ENCODE results near the gene AP2A1.

Gene AP2A1

DNA sequence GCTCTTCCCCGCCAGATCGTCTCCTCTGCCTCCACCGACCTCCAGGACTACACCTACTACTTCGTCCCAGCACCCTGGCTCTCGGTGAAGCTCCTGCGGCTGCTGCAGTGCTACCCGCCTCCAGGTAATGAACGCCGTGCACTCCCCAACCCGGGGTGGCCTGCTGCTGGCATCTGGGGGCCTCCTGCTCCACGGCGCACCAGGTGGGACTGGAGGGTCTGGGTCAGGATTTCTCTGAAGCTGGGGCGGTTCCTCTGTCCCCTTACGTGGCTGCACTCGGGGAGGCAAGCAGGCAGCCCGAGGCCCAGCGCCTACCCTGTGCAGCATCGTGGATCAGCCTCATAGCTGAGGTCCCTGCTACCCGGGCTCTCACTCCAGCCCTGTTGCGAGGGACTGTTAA lies 28.8 kb downstream of the AP2A1 start:
- DNase-seq = no peak

DNA sequence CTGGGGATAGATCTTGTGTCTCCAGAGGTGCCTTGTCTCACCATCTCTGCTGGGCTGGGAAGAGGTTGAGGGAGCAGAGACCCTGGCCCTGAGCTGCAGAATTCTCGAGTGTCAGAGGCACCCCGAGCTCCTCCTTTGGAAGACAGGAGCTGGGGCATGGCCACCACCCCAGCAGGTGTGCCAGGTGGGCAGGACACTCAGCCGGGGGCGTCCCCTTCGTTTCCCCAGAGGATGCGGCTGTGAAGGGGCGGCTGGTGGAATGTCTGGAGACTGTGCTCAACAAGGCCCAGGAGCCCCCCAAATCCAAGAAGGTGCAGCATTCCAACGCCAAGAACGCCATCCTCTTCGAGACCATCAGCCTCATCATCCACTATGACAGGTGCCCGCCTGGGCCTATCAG lies 31.8 kb downstream of the AP2A1 start:
- DNase-seq = no peak

DNA sequence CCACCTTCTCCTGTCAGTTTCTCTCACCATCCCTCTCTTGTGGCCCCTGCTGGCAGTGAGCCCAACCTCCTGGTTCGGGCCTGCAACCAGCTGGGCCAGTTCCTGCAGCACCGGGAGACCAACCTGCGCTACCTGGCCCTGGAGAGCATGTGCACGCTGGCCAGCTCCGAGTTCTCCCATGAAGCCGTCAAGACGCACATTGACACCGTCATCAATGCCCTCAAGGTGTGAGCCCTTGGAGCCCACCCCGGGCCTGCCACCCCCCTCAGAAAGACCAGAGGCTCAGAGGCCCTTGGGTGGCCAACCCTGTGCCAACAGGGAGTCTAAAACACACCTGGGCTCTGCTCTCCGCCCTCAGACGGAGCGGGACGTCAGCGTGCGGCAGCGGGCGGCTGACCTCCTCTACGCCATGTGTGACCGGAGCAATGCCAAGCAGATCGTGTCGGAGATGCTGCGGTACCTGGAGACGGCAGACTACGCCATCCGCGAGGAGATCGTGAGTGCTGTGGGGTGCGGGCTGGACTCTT lies 32.5 kb downstream of the AP2A1 start:
- no peak for DNase-seq

DNA sequence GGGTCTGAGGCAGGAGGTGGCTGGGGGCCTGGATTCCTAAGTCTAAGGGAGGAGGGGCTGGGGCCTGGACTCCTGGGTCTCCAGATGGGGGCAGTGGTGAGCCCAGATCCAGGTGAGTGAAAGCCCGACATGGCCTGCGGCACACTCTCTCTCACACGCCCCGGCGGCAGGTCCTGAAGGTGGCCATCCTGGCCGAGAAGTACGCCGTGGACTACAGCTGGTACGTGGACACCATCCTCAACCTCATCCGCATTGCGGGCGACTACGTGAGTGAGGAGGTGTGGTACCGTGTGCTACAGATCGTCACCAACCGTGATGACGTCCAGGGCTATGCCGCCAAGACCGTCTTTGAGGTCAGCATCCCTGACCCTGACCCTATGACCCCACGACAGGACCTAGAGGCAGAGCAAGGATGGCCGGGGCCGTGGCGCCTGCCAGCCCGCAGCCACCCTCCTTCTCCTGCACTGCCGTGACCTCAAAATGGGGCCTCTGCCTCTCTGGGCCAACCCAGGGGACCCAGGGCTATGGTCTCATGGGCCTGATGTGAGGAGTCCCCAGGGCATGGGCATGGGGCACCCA lies 33.1 kb downstream of the AP2A1 start:
- DNase-seq = peak; percentile 27

DNA sequence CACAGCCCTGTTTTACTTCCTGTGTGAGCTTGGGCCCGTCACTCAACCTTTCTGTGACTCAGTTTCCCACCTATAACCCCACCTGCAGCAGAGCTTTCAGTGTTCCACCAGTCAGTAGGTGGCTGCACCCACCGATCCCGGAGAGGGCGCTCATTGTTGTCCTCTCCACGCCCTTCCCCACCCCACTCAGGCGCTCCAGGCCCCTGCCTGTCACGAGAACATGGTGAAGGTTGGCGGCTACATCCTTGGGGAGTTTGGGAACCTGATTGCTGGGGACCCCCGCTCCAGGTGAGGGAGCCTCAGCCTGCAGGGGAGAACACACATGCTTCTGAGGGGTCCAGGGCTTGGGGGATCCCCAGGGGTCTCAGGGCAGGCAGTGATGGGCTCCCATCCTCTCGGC lies 34.0 kb downstream of the AP2A1 start:
- no peak for DNase-seq

DNA sequence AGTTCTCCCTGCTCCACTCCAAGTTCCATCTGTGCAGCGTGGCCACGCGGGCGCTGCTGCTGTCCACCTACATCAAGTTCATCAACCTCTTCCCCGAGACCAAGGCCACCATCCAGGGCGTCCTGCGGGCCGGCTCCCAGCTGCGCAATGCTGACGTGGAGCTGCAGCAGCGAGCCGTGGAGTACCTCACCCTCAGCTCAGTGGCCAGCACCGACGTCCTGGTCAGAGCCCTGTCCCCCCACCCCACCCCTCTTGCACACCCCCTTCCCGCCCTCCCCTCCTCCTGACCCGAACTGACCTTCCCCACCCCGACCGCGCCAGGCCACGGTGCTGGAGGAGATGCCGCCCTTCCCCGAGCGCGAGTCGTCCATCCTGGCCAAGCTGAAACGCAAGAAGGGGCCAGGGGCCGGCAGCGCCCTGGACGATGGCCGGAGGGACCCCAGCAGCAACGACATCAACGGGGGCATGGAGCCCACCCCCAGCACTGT lies 34.6 kb downstream of the AP2A1 start:
- no peak for DNase-seq

DNA sequence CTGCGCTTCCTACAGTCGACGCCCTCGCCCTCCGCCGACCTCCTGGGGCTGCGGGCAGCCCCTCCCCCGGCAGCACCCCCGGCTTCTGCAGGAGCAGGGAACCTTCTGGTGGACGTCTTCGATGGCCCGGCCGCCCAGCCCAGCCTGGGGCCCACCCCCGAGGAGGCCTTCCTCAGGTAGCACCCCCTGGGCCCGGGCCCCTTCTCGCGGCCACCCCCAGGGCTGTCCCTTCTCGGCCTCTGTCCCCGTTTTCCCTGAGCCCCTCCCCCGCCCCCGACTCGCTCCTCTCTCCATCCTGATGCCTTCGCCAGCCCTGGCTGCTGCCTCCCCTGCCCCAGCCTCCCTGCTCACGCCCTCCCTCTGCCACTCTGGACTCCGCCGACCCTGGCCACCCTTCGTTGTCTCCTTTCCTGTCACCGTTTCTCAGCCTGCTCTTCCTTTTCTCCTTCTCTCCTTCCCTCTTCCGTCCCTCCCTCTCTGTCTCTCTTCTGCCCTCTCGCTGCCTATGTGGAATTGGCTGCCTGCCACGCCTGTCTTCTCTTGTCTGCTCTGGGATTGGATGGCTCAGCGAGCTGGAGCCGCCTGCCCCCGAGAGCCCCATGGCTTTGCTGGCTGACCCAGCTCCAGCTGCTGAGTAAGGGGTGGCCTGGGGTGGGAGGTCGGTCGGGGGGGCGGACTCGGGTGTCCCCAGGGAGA lies 35.3 kb downstream of the AP2A1 start:
- DNase-seq = no peak

DNA sequence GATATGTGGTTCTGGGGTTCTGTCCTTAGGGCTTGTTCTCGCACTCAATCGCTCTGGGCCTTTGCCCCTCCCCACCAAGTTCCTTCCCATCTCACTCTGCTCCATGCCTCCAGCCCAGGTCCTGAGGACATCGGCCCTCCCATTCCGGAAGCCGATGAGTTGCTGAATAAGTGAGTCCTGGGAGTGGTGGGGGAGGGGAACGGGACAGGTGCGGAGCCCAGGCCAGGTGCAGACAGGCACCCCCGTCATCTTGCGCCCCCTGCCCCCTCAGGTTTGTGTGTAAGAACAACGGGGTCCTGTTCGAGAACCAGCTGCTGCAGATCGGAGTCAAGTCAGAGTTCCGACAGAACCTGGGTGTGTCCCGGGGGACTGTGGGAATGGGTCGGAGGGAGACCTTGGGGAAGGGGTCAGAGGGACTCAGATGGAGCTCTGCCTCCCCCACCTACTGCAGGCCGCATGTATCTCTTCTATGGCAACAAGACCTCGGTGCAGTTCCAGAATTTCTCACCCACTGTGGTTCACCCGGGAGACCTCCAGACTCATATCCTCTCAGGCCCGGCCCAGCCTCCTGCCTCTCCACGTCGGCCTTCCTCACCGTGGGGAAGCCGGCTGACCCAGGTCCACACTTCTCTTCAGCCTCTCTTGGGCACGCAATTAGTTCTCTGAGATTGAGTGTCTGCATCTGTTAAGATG lies 36.2 kb downstream of the AP2A1 start:
- DNase-seq = no peak

DNA sequence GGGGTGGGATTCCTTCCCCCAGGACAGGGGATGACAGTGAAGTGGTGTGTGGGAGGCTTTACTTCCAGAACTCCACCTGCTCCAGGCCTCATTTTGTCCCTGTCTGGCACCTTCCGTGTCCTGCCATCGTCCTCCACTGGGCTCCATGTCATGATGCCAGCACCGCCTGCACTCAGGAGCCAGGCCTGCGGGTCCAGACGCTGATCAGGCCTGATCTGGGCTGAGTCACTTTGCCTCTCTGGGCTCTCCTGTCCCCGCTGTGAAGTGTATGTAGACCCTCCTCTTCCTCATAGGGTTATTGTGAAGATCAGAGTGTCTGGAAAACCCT lies 36.7 kb downstream of the AP2A1 start:
- no peak for DNase-seq

DNA sequence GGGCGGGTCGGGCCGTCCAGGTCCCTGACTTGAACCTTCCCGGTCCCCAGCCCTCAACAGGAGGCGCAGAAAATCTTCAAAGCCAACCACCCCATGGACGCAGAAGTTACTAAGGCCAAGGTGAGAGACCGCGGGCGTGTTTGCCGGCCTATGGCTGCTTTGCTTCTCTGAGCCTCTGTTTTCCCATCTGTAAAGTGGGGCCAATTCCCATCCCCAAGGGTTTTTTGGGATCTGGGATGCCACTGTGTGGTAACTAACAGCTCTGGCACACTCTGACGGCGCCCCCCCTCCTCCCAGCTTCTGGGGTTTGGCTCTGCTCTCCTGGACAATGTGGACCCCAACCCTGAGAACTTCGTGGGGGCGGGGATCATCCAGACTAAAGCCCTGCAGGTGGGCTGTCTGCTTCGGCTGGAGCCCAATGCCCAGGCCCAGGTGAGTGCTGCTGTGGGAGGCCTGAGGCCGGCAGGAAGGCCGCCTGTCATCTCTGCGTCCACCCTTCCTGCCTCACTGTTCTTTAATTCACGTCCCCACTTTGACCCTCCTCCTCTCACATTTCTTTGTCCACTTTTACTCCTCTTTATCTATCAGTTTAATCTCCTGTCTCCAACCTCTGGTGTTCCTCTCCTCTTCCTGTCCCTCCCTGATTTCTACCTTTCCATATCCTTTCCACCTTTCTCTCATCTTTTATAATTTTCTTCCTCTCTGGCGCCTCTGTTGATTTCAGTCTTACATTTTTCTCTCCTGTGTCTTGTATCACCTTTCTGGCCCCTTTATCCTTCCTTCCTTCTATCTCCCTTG lies 39.2 kb downstream of the AP2A1 start:
- DNase-seq = no peak

DNA sequence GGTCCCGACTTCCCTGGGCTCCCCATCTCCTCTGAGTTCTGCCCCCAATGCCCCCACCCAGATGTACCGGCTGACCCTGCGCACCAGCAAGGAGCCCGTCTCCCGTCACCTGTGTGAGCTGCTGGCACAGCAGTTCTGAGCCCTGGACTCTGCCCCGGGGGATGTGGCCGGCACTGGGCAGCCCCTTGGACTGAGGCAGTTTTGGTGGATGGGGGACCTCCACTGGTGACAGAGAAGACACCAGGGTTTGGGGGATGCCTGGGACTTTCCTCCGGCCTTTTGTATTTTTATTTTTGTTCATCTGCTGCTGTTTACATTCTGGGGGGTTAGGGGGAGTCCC lies 39.8 kb downstream of the AP2A1 start:
- DNase-seq = no peak

DNA sequence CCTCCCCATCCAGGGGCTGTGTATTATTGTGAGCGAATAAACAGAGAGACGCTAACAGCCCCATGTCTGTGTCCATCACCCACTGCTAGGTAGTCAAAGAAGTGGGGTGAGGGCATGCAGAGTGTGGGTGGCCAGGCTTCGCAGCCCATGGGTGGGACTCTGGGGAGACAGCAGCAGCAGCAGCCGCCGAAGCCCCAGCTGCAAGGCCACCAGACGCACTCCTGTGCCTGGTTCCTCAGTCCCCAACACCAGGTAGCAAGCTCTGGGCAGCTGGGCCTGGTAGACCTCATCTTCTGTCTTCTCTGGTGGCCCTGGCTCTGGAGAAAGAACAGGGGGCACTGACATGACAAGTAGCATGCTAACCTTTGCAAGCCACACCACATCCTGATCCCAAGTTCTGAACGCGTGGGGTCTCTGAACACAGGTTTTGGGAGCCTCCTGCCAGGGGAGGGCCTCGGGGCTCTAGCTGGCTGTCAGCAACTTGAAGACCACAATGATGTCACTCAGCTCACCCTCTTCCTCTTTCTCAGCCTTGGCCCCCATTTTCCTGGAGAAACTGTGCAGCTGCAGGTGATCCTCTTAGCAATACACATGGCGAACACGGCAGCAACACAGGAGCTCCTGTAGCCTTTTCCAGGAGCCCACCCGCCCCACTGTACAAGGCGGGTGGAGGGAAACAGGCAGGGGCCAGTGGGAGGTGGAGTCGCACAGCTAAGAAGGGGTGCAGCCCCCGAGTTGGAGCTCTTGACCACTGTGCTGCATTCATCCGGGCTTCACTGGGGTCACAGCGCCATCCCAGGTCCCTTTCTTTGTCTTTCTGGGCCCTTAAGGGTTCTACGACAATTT lies 40.5 kb downstream of the AP2A1 start:
- DNase-seq = no peak

DNA sequence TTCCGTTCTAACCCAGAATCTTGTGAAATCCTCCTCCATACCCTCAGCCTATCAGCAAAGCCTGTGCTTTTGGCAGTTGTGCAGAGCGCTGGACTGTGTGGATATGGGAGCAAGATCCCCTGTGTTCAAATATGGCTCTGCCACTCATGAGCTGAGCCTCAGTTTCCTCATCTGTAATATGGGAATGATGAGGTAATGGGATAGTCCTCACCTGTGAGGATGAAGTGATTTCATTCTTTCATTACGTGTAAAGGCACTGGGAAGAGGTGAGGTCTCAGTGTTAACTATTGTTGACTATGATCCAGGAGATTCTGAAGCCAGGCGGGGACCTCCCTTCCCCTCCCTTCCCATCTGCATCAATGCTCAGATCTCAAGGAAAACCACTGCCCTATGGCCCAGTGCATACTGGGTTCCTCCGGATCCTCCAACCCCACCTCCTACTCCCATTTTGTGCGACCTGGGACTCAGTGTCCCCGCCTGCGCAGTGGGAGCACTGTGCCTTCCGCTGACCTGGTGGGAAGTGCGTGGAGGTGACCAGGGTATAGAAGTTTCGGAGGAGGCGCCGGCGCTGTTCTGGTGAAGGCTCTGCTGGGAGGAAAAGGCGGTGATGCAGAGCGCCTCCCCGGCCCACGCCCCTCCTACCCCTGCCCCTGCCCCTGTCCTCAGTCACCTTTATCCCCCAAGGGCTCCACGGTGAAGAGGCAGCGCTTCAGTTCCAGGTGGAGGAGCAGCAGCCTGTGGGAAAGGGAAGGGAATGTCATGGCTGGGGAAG lies 41.3 kb downstream of the AP2A1 start:
- DNase-seq = no peak

DNA sequence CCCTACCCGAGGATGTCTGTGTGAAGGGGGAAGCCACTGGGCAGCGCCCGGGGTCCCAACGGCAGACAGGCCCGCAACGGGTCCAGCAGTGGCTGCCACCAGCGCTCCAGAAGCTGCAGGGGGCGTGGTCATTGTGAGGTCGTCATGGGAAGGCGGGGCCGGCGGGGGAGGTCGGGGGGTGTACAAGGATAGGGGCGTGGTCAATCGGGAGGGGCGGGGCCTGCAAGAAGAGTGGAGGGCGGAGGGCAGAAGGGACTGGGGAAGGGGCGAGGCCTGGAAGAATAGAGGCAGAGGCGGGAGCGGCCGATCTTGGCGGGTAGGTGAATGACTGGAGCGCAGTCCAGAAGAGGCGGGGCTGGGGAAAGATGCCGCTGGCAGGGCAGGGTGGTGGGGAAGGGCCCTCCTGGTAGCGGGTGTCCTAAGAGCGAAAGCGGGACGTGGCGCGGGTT lies 41.9 kb downstream of the AP2A1 start:
- DNase-seq = peak; percentile 93

DNA sequence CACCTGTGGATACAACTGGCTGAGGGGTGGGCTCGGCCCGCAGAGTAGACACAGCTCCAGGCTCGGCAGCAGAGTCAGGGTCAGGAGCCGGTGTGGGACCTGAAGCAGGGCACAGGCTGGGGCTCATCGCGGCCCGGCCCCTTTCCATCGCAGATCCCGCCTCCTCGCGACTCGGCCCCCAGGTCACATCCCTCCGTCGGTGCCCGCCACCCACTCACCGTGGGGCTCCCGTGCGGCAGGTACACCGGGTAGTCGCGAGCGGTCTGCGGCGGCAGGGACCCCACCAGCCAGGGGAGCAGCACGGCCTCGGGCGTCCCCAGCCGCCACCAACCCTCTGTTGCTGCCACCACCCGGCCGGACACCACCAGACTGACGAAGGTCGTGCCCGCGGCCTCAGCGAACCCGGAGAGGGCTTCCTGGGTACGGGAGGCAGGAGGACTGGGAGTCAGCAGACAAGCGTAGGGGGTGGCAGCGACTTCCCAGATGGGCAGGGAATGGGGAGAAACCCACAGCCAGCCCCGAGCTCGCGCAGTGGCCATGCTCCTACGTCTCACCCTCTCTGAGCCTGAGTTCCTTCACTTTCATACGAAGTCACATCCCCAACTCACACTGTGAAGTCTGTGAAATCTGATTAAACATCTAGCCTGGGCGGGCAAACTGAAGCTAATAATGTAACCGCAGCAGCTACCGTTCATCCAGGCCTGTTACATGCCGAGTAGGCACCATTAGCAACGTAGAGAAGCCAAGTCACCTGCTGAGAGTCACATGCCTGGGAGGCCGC lies 42.5 kb downstream of the AP2A1 start:
- peak; percentile 70 for DNase-seq

DNA sequence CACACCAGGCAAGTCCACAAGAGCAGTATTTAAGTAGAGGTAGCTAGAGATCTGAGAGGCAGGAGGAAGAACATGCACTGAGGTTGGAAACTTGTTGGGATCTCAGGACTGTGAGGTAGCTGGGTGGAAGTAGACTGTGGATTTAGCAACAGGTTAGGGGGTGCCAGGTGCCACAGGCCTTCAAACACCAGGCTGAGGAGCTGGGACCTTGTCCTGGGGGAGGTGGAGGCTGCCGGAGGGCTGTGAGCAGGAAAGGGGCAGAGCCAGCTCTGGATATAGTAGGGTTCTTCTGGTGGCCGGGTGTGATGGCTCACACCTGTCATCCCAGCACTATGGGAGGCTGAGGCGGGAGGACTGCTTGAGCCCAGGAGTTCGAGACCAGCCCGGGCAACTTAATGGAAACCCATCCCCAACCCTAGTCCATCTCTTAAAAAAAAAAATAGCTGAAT lies 43.2 kb downstream of the AP2A1 start:
- DNase-seq = no peak

DNA sequence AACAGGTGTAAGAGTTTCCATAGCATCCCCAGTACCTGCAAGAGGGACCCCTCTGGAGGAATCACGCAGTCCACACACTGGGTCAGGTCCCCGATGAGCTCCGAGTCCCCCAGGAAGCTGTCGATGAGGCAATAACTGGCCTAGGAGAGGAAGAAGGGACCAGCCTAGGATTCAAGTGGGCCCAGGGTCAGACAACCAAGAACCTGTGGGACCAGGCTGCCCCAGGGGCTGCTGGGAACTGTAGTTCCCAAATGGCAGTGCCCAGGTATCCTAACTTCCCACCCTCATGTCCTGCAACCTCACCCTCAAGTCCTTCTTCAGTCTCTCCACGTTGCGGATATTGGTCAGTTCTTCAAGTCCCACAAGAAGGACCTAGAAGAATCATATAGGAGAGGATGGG lies 44.5 kb downstream of the AP2A1 start:
- no peak for DNase-seq

DNA sequence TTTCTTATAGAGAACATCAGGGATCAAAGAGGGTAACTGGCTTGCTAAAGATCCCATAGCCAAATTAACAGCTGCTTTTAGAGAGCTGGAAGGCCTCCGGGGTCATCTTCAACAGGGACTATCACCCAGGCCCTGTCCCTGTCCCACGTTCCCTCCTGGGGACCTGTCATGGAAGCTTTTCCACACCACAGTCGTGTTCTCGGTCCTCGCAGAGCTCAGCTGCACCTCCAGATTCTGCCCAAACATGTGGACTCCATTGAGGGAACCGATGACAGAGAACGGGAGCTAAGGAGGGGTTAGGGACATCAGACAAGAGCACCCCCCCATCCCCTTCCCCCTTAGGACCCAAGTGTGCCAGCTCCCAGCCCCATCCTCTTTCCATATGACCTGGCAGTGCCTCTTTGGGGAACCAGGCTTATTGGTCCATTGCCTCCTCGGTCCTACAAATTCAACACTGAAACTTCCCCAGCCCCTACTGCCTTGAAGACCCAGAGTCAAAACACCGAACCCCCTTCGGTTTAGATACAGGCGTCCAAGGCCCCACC lies 45.7 kb downstream of the AP2A1 start:
- no peak for DNase-seq

DNA sequence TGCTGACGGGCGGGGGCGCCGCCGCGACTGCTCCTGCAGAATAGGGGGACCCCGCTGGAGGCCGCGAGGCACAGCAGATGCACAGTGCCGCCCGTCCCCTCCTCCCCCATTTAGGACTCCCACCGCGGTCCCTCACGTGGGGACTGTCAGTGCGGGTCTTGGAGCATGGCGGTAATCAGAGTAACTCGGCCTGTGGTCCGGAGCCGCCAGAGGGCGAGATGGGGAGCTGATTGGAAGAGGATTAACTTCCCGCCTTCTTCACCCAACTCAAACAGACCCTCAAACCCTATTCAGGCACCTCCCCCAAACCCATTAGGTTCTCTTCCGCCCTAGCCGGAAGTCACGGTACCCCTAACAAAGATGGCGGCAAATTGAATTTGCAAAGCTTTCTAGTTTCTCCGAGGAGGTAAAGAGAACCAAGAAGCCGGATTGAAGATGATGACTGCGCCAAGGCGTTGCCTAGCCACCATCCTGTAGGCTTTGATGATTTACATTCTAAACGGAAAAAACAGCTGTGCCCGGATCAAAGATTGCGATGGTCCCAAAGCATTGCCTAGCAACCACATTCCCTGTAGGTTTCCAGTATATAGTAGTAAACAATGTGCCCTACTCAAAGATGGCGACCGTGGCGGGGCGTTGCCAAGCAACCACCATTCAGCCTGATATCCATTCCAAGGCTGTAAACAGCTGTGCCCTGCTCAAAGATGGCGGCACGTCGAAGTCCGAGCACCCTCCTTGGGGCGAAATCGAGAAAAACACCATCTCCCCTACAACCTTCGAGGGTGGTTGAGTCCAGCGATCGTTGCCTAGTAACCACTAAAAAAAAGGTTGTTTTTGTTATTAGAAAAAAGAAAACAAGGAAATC lies 46.4 kb downstream of the AP2A1 start, which contains the start of gene FUZ:
Gene FUZ, minus strand, starts transcription at position 296 of the 865 bp plus-strand sequence. Its CDS starts 186 bp downstream, at position 110.
- peak; percentile 99 for DNase-seq

All from CD4-positive, alpha-beta T cell treated with Interleukin-17A for 1 hour (primary cell).